ENCODE data around the gene FAM234A.

DNA sequence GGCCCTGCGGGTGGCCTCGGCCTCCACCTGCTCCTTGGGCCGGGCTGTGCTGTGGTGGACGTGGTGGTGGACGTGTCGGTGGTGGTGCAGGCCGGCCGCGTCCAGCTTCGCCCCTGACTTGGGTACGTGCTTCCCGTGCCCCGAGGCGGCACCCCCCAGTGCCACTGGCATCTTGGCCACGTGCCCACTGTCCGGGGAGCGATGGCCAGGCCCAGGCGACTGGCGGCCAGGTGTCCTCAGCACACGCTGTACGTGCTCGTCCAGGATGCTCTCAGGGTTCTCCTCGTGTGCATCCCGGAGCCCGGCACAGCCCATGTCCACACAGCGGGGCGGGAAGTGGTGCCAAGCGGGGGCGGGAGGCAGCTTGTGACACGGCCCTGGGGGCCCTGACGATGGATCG, 63.2 kb downstream of the FAM234A start:
- TF ChIP-seq GATA3 (IDR thresholded peaks at IDR 0.05; ENCODE audit: borderline replicate concordance) (no peak), POLR2A (IDR thresholded peaks at IDR 0.05; ENCODE audit: low read length) (no peak), MYC (IDR thresholded peaks at IDR 0.05; ENCODE audit: borderline replicate concordance, low read length) (no peak), PHF8 (IDR thresholded peaks at IDR 0.05; ENCODE audit: borderline replicate concordance, low read depth) (no peak), EP300 (IDR thresholded peaks at IDR 0.05) (no peak)
- TF ChIP-seq, protein P1, sequence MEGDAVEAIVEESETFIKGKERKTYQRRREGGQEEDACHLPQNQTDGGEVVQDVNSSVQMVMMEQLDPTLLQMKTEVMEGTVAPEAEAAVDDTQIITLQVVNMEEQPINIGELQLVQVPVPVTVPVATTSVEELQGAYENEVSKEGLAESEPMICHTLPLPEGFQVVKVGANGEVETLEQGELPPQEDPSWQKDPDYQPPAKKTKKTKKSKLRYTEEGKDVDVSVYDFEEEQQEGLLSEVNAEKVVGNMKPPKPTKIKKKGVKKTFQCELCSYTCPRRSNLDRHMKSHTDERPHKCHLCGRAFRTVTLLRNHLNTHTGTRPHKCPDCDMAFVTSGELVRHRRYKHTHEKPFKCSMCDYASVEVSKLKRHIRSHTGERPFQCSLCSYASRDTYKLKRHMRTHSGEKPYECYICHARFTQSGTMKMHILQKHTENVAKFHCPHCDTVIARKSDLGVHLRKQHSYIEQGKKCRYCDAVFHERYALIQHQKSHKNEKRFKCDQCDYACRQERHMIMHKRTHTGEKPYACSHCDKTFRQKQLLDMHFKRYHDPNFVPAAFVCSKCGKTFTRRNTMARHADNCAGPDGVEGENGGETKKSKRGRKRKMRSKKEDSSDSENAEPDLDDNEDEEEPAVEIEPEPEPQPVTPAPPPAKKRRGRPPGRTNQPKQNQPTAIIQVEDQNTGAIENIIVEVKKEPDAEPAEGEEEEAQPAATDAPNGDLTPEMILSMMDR (IDR thresholded peaks at IDR 0.05) = no peak
